Neutrophil (primary cell): ENCODE results near the gene NCOA6.

Experiments
- H3K27ac ChIP-seq: fragments of 200-600 bp; sonication (generic); 2 replicates; pipeline ENCODE4 v1.5.1; 2016; ENCODE audit warnings: mild to moderate bottlenecking, moderate library complexity
- H3K27me3 ChIP-seq: fragments of 200-600 bp; sonication (generic); 2 replicates; pipeline ENCODE4 v1.6.0; 2016; ENCODE audit warnings: mild to moderate bottlenecking
- H3K36me3 ChIP-seq: fragments of 200-600 bp; sonication (generic); 2 replicates; pipeline ENCODE4 v1.5.1; 2017
- H3K4me1 ChIP-seq, 2 experiments: fragments of 200-600 bp in 1 of 2; sonication (generic) in 1 of 2; 1 replicate in 1 of 2; 2 replicates in 1 of 2; pipeline versions ENCODE4 v1.5.1 to v1.6.1; 2013 to 2016; ENCODE audit warnings: low read depth in 1 of 2, low read length in 1 of 2, mild to moderate bottlenecking in 1 of 2, moderate library complexity in 1 of 2; ENCODE audit not compliant: control insufficient read depth in 1 of 2, insufficient read depth in 1 of 2
- H3K4me3 ChIP-seq, 2 experiments: fragments of 200-600 bp in 1 of 2; sonication (generic) in 1 of 2; 1 replicate in 1 of 2; 2 replicates in 1 of 2; pipeline ENCODE4 v1.5.1; 2013 to 2016; ENCODE audit warnings: low read depth in 1 of 2, low read length in 1 of 2, mild to moderate bottlenecking in 1 of 2, moderate library complexity in 1 of 2
- H3K9me3 ChIP-seq: fragments of 200-600 bp; sonication (generic); 2 replicates; pipeline ENCODE4 v1.5.1; 2016
- CTCF ChIP-seq: fragments of 200-600 bp; sonication (generic); IDR thresholded peaks from 2 replicates; pipeline ENCODE4 v1.5.1; 2016; ENCODE audit warnings: antibody characterized with exemption

NCOA6 gene

GRCh38 chr20:34709044-34709830 lies 116.2 kb downstream of the NCOA6 start:
- Histone ChIP-seq H3K36me3 (peaks cover 40% of the 10 kb centered on the region), H3K27ac (peak overlapping the region; percentile 83), H3K27me3 (peaks cover 8% of the 10 kb centered on the region), H3K4me3 (peak overlapping the region; percentile 79 to 95), H3K4me1 (peaks cover 53 to 61% of the 10 kb centered on the region in 2 experiments), H3K9me3 (no peaks in the 10 kb centered on the region)
- TF ChIP-seq CTCF: no peak

DNA sequence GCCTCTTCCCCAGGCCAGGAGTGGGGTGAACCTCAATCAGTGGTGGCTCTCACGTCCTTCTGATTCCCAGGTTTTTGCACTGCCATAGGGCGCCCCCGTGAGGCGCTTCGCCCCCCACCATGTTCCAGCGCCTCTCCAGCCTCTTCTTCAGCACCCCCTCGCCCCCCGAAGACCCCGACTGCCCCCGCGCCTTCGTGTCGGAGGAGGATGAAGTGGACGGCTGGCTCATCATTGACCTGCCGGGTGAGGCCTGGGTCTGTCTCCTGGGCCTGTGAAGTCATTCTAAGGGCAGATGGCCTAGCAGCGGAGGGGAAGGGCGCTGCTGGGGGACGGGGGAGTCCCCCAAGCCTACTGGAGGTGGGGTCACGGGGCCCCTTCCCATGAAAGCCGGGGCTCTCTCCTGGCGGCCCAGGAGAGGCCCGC lies 116.8 kb downstream of the NCOA6 start:
- peaks cover 55 to 62% of the 10 kb centered on the region in 2 experiments for H3K4me1 ChIP-seq
- peaks cover 8% of the 10 kb centered on the region for H3K27me3 ChIP-seq
- H3K36me3 ChIP-seq: peaks cover 34% of the 10 kb centered on the region
- H3K27ac ChIP-seq: peak overlapping the region; percentile 83
- H3K4me3 ChIP-seq: peak overlapping the region; percentile 79 to 95
- TF ChIP-seq CTCF: peak; percentile 51
- H3K9me3 ChIP-seq: no peaks in the 10 kb centered on the region

GRCh38 chr20:34706912-34707784 lies 118.3 kb downstream of the NCOA6 start:
- no peak for TF ChIP-seq CTCF
- peaks cover 62 to 70% of the 10 kb centered on the region in 2 experiments for H3K4me1 ChIP-seq
- H3K4me3 ChIP-seq: peak overlapping the region in 1 of 2 experiments; percentile 71

DNA sequence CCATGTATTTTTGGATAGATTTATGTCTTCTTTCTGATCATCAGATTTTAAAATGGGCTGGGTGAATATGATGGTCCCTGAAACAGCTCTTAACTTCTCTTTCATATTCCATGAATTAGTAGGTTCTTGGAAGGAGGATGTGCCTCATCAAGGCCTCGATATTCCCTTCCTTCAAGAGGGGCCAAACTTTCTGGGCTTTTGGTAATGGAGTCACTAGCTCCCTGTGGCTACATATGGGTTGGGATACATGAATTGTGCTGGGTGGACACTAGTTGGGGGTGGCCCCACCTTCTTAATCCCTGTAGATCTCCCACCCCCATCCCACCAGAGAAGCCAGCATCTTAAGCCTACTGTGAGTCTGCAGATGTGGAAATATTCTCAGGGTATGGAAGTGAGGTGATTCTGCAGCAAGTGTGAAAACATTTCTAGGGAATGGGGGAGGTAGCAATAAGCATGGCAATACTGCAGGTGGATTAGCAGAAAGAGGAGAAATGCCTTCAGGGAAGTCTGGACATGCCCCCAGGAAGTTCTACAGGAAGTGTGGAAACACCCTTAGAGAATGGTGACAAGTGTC lies 119.1 kb downstream of the NCOA6 start:
- Histone ChIP-seq H3K4me1 (peaks cover 62 to 70% of the 10 kb centered on the region in 2 experiments), H3K36me3 (peaks cover 11% of the 10 kb centered on the region), H3K27ac (peak overlapping the region; percentile 99), H3K4me3 (peak overlapping the region in 1 of 2 experiments; percentile 71), H3K27me3 (peaks cover 8% of the 10 kb centered on the region), H3K9me3 (no peaks in the 10 kb centered on the region)
- no peak for TF ChIP-seq CTCF

More at GRCh38 chr20:34706912-34707784, 118.3 kb downstream of the NCOA6 start:
- Histone ChIP-seq H3K36me3 (peaks cover 19% of the 10 kb centered on the region), H3K9me3 (no peaks in the 10 kb centered on the region), H3K27me3 (peaks cover 8% of the 10 kb centered on the region), H3K27ac (peak overlapping the region; percentile 99)
